Gastroesophageal sphincter (tissue), 3 donors: ENCODE measurements around the gene NEUROG1.

Source experiments
- EP300 ChIP-seq: sonication (generic); formaldehyde crosslinking; IDR thresholded peaks from one replicate; pipeline ENCODE4 v1.6.1; 2017; ENCODE audit warnings: antibody characterized with exemption, mild to moderate bottlenecking
- POLR2A ChIP-seq, 2 donors: fragments of 450-650 bp; IDR thresholded peaks; one replicate each; pipeline ENCODE4 v1.6.1; 2017; ENCODE audit warnings: antibody characterized with exemption in 2 of 2, mild to moderate bottlenecking in 2 of 2, moderate library complexity in 1 of 2
- POLR2AphosphoS5 ChIP-seq: sonication (generic); formaldehyde crosslinking; IDR thresholded peaks from one replicate; pipeline ENCODE4 v1.6.1; 2017; ENCODE audit warnings: antibody characterized with exemption
- TF ChIP-seq, protein P1 (sequence below), 4 experiments: fragments of 200-600 bp in 2 of 4; fragments of 450-650 bp in 2 of 4; sonication (generic) in 1 of 4; IDR thresholded peaks; one replicate each; pipeline ENCODE4 v1.5.1; 2017 to 2019; ENCODE audit warnings: antibody characterized with exemption in 4 of 4, mild to moderate bottlenecking in 2 of 4, moderate library complexity in 2 of 4

DNA sequence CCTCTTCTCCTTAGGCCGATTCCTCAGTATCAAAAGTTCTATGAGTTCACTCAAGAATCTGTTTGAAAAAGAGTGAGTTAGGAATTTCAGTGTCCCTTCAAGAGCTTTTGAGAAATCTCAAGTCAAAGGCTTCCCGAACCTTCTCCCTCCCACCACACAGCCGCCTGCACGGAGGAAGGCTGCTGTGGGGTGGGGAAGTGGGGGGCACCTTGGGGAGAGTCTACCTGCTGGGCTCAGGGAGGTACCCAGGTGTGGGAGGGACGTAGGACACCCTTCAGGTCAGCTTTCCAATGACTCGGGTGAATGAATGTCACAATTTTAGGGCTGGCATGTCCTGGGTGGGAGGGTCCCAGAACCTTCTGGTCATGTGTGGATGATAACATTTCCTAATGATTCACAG lies 25.5 kb upstream of the NEUROG1 start:
- TF ChIP-seq, protein P1, sequence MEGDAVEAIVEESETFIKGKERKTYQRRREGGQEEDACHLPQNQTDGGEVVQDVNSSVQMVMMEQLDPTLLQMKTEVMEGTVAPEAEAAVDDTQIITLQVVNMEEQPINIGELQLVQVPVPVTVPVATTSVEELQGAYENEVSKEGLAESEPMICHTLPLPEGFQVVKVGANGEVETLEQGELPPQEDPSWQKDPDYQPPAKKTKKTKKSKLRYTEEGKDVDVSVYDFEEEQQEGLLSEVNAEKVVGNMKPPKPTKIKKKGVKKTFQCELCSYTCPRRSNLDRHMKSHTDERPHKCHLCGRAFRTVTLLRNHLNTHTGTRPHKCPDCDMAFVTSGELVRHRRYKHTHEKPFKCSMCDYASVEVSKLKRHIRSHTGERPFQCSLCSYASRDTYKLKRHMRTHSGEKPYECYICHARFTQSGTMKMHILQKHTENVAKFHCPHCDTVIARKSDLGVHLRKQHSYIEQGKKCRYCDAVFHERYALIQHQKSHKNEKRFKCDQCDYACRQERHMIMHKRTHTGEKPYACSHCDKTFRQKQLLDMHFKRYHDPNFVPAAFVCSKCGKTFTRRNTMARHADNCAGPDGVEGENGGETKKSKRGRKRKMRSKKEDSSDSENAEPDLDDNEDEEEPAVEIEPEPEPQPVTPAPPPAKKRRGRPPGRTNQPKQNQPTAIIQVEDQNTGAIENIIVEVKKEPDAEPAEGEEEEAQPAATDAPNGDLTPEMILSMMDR (IDR thresholded peaks at IDR 0.05): no peak
- TF ChIP-seq EP300 (no peak), POLR2AphosphoS5 (no peak), POLR2A (IDR thresholded peaks at IDR 0.05) (no peak)
